BE2C (cell line): ENCODE data around the gene CLSTN2.

Experiments
- DNase-seq: peaks from one replicate; pipeline ENCODE4 v3.0.0-alpha.2; 2020
- H3K27me3 ChIP-seq: fragments of 250-450 bp; sonication (Bioruptor Pico); 2 replicates; pipeline ENCODE4 v1.5.1; 2020; ENCODE audit warnings: mild to moderate bottlenecking
- H3K36me3 ChIP-seq: fragments of 250-450 bp; sonication (Bioruptor Pico); 2 replicates; pipeline ENCODE4 v1.5.1; 2020; ENCODE audit warnings: mild to moderate bottlenecking
- H3K4me1 ChIP-seq: fragments of 250-450 bp; sonication (Bioruptor Pico); 2 replicates; pipeline ENCODE4 v1.5.1; 2020
- H3K4me3 ChIP-seq: 2 replicates; pipeline ENCODE4 v1.5.1; 2011; ENCODE audit warnings: low read depth, low read length
- H3K9me3 ChIP-seq: fragments of 250-450 bp; sonication (Bioruptor Pico); 2 replicates; pipeline ENCODE4 v1.5.1; 2020
- CTCF ChIP-seq: IDR thresholded peaks from 2 replicates; pipeline ENCODE4 v1.5.1; 2012; ENCODE audit warnings: mild to moderate bottlenecking, low read depth, low read length

Gene CLSTN2

GRCh38 chr3:140103166-140103565, 168.2 kb downstream of the CLSTN2 start:
- Histone ChIP-seq H3K27me3 (no peaks in the 10 kb centered on the region), H3K36me3 (no peaks in the 10 kb centered on the region), H3K4me3 (no peak overlapping the region), H3K4me1 (no peaks in the 10 kb centered on the region), H3K9me3 (no peaks in the 10 kb centered on the region)
- no peak for DNase-seq
- no peak for TF ChIP-seq CTCF

- no peak for DNase-seq
- H3K4me3 ChIP-seq, result no peak overlapping the region
- H3K27me3 ChIP-seq, result no peaks in the 10 kb centered on the region
- no peaks in the 10 kb centered on the region for H3K4me1 ChIP-seq
- H3K36me3 ChIP-seq, result no peaks in the 10 kb centered on the region
- no peaks in the 10 kb centered on the region for H3K9me3 ChIP-seq
- TF ChIP-seq CTCF, result no peak
These were observed 169.1 kb downstream of the CLSTN2 start for GRCh38 chr3:140103986-140104645.

- no peak for TF ChIP-seq CTCF
- Histone ChIP-seq H3K4me1 (peaks cover 6% of the 10 kb centered on the region), H3K9me3 (no peaks in the 10 kb centered on the region), H3K27me3 (no peaks in the 10 kb centered on the region), H3K4me3 (no peak overlapping the region), H3K36me3 (no peaks in the 10 kb centered on the region)
- DNase-seq, result peak; percentile 12
These were observed 179.2 kb downstream of the CLSTN2 start for GRCh38 chr3:140113996-140114788.

- H3K4me1 ChIP-seq, result peaks cover 6% of the 10 kb centered on the region
- TF ChIP-seq CTCF, result no peak
These were observed 179.8 kb downstream of the CLSTN2 start for GRCh38 chr3:140114789-140115080.

GRCh38 chr3:140117096-140117526, 182.1 kb downstream of the CLSTN2 start:
- DNase-seq, result no peak

More at GRCh38 chr3:140114789-140115080, 179.8 kb downstream of the CLSTN2 start:
- Histone ChIP-seq H3K9me3 (no peaks in the 10 kb centered on the region), H3K27me3 (no peaks in the 10 kb centered on the region), H3K4me3 (no peak overlapping the region), H3K36me3 (no peaks in the 10 kb centered on the region)
- DNase-seq, result no peak

More at GRCh38 chr3:140117096-140117526, 182.1 kb downstream of the CLSTN2 start:
- Histone ChIP-seq H3K36me3 (no peaks in the 10 kb centered on the region), H3K9me3 (no peaks in the 10 kb centered on the region; the same call in 1 of the 2 replicates), H3K27me3 (no peaks in the 10 kb centered on the region), H3K4me3 (no peak overlapping the region), H3K4me1 (peaks cover 6% of the 10 kb centered on the region)
- no peak for TF ChIP-seq CTCF
